Testis (tissue), 2 donors: Measurements from ENCODE around the gene ZBTB43.

Source experiments
- POLR2A ChIP-seq: fragments of 450-650 bp; IDR thresholded peaks from one replicate; pipeline ENCODE4 v1.6.1; 2017; ENCODE audit warnings: antibody characterized with exemption, mild to moderate bottlenecking, moderate library complexity
- TF ChIP-seq, protein P1 (sequence below), 3 experiments: fragments of 450-650 bp in 2 of 3; fragments of 200-600 bp in 1 of 3; sonication (generic) in 1 of 3; IDR thresholded peaks; one replicate each; pipeline ENCODE4 v1.5.1; 2016 to 2019; ENCODE audit warnings: antibody characterized with exemption in 3 of 3, mild to moderate bottlenecking in 2 of 3, moderate library complexity in 1 of 3

GRCh38 chr9:126883636-126884035 lies 78.8 kb downstream of the ZBTB43 start:
- TF ChIP-seq, protein P1, sequence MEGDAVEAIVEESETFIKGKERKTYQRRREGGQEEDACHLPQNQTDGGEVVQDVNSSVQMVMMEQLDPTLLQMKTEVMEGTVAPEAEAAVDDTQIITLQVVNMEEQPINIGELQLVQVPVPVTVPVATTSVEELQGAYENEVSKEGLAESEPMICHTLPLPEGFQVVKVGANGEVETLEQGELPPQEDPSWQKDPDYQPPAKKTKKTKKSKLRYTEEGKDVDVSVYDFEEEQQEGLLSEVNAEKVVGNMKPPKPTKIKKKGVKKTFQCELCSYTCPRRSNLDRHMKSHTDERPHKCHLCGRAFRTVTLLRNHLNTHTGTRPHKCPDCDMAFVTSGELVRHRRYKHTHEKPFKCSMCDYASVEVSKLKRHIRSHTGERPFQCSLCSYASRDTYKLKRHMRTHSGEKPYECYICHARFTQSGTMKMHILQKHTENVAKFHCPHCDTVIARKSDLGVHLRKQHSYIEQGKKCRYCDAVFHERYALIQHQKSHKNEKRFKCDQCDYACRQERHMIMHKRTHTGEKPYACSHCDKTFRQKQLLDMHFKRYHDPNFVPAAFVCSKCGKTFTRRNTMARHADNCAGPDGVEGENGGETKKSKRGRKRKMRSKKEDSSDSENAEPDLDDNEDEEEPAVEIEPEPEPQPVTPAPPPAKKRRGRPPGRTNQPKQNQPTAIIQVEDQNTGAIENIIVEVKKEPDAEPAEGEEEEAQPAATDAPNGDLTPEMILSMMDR (IDR thresholded peaks at IDR 0.05), result no peak
- TF ChIP-seq POLR2A, result no peak
